Measurements from ENCODE around the gene PRKG1.
"Not testable (repeated sequence)": the region's sequence is repeated elsewhere in the genome, so short reads cannot be mapped to it uniquely, and the experiment has no call there.

The PRKG1 gene

DNA sequence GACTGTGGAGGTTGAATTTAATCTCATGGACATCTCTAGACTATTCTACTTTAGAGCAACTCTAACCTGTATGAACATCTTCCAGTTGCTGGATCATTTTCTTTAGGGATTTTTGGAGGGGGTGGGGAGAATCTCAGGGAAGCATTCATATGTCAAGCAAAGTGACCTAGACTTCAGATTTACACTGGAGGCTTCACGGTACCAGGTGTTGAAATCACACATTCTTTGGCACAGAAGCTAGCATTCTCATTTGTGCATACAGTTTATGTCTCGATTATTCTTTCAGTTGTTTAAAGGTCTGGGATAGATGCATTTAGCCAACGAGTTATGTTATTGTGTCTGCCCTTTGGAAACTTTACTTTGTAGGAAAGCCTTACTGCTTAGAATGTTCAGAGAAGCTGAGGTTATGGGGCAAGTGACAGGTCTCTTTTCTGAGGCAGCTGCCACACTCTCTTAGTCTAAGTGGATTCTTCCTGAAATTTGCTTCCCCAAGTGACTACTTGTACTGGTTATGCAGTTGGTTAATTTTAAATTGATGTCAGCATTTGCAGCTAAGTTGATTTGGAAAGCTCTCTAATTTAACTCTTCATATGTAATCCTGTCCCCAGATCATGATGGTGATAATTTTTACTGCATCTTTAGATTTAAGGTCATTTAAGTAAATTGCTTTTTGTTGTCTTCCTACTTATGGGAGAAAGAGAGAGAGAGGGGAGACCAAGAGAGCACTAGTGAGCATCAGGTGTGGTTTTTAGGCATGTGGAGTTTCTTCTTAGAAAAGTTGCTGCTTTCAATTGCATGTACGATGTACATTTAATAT is 153.8 kb downstream of the PRKG1 start:
- DNase-seq (ENCODE audit: low spot score): no peak

DNA sequence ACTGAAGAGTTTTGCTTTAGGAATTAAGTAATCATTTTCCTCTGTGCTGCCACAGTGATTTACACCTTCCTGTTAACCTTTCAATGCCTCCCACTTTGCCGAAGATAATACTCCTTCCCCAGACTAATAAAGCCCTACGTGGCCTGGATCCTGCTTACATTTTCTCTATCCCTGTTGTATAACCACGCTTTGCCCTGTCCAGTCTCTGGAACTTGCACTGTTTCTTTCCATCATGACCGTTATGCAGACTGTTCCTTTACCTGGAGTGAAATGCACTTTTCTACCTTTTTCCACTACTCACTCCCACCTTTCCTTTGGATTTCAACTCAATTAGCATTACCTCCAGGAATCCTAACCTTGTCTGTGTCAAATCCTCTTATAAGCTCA is 154.4 kb downstream of the PRKG1 start:
- DNase-seq (ENCODE audit: low spot score): no peak

- DNase-seq (ENCODE audit: low spot score): no peak
Observed at GRCh38 chr10:51230887-51231585, 156.7 kb downstream of the PRKG1 start.

DNA sequence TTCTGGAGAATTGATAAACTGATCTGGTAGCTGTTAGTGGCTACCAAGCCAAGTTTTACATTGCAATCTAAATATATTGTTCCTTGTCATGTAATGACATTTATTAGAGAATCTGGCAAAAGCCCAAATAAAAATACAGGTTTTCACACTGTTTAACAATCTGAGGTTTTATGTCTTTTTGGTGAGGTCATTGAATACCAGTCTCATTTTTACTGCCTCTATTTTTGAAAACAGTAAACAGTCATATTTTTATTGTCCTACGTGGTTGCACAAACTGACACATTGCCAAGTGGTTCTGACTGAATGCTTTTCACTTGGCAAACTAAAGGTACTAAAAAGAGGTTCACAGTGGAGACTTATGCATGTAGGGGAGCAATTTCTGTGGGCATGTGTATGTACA is 157.5 kb downstream of the PRKG1 start:
- no peak for DNase-seq (ENCODE audit: low spot score)

DNA sequence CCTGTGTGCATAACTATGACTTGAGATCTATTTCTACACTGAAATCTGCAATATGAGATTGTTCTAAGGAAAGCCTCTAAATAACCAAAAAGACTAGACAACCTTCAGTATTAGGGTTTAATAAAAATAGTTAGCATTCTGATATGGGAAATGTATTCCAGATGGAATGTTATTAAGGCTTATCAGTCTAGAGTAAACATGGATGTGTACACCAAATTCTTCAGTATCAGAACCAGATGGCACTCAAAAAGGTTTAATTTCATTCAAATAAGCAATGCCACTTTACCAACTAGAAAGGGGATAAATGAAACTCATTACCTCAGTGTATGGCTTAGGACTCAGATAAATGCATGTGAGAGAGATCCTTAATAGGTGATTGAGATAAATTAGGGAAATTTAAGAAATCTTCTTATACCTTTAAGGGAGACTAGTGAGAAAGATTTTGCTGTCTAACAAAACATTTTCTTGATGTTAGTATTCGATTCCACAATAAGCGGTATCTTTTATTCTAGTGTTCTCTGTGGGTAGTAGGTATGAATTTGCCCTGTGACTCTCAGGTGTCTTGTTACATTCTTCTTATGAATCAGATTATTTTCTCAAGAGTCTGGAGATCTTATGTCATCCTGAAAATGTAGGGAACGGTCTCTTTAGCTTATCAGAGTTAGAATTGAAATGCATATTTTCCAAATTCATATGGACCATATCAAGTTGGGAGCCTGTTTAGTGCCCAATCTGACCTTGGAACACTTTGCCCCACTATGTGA is 159.2 kb downstream of the PRKG1 start:
- DNase-seq (ENCODE audit: low spot score): no peak

DNA sequence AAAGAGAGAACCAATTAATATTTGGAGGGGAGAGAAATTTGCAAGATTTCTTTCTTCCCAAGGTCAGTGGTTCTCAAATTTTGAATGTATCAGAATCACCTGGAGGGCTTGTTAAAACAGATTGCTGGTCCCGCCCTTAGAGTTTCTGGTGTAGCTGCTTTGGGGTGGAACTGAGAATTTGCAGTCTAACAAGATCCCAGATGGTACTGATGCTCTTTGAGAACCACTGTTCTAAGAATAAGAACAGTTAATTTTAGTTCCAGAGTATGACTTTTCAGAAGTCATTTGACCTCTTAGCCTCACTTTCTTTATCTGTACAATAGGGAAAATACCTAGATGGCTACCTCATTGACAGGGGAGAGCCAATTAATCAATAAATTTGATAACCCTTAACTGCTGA is 161.6 kb downstream of the PRKG1 start:
- no peak for DNase-seq (ENCODE audit: low spot score)

GRCh38 chr10:51239006-51239405 is 164.7 kb downstream of the PRKG1 start:
- no peak for DNase-seq (ENCODE audit: low spot score)

- DNase-seq (ENCODE audit: low spot score): no peak
Observed at GRCh38 chr10:51241461-51241860, 167.2 kb downstream of the PRKG1 start.

DNA sequence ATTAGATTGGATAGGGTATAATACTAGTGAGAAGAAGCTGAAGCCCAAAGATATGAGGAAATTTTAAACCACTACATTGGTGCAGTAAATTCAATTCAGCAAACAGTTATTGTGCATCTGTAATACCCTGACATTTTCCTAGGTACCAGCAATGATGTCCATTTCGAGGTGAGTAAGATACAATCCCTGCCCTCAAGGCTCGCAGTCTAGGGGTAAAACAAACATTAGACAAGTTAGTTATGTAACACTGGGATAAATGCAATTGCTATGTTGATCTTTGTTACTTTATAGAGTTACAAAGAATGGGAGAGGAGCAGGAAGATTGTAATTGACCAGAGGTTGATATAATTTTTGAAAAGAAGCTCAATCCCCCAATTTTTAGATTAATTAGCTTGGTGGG is 168.1 kb downstream of the PRKG1 start:
- DNase-seq (ENCODE audit: low spot score): no peak

DNA sequence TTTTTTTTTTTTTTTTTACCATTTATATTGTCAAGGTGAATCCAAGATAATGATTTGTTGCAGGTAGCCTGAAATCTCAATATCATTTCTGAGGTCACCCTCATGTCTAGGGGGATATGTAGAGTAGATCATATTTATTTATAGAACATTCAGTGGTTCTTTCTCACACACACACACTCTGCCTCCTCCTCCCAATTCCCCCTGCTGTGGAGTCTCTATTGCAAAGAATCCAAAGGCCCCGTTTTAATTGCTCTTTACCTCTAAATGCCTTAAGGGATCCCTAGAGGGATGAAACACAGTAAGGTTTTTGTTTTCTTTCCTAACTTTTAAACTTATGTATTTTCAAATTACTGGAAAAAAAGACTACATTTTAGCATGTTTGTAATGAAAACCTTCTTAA is 170.0 kb downstream of the PRKG1 start:
- DNase-seq (ENCODE audit: low spot score): no peak

DNA sequence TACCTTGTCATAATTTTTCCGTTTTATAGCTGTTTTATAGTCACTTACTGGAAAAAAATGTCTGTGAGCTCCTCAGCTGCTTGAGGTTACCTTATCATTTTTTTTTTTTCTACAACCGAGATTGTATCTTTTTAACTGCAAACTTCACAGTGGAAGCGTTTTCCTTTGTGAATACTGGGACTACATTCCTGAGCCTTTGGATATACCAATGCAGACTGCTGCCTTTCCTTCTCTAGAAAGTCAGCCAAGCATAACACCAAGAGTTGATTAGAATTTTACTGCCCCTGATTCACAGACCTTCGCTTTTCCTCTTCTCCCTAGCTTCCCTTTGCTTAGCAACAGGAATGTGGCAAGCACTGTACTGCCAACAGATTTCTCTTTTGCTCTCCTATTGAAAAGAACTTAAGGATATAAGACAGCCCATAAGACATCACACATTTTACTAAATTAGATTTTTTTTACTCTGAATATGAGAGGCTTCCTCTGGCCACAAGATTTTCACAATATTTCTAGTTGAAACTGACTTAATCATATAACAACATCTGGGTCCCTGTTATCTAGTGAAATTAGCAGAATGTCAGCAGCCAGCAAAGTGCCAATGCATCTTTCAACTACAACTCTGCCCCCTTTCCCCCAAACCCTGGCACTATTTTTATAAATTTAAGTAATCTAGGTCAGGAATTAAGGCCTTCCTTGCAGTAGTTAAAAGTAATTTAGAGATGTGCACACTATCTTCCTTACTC is 170.6 kb downstream of the PRKG1 start:
- peak; percentile 11 for DNase-seq (ENCODE audit: low spot score)

- DNase-seq (ENCODE audit: low spot score): no peak
Observed at GRCh38 chr10:51246156-51246555, 171.9 kb downstream of the PRKG1 start.

DNA sequence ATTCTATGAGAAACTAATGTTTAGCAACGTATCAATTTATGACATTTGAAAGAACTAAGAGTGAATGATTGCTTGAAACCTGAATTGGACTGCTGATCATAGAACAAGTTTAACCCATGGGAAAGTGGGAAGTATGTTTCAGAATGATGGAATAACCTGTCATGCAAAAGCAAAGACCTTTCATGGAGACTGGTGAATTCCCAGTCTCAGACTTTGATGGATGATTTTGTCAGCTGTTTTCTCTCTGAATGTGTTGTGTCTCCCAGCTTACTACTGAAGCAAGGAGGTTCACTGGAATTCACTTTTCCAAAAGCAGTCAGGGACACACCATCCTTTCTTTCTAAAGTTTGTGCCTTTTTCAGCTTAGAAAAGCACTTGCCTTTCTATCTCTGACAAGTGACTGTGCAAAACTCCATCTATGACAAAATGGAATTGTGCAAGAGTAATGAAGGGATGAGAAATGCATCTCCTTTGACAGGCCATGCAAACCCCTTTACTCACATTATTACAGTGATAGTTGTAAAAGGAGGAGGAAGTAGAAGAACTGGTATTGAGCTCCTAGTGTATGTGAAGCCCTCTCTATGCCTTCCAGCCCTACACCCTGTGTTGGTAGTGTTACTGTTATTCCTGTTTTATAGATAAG is 176.1 kb downstream of the PRKG1 start:
- DNase-seq (ENCODE audit: low spot score): no peak

- DNase-seq (ENCODE audit: low spot score): no peak
Observed at GRCh38 chr10:51251110-51251509, 176.8 kb downstream of the PRKG1 start.

DNA sequence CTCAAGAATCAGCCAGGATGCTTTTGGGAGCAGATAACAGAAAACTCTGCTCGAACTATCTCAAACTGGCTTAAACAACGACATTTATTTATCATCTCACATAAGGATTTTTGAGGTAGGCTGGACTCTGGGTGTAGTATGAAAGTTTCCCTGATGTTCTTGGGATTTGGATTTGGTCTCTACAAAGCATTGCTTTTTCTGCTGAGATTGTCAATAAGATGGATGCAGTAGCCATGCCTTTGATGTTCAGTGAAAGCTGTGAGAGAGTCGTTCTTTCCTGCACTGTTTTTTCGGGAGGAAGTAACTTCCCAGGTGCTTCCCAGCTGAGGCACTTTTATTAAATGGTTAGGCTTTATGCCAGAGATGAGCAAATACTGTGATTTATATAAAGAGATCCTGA is 181.1 kb downstream of the PRKG1 start:
- no peak for DNase-seq (ENCODE audit: low spot score)

GRCh38 chr10:51257511-51258248 is 183.4 kb downstream of the PRKG1 start:
- DNase-seq (ENCODE audit: low spot score): no peak

DNA sequence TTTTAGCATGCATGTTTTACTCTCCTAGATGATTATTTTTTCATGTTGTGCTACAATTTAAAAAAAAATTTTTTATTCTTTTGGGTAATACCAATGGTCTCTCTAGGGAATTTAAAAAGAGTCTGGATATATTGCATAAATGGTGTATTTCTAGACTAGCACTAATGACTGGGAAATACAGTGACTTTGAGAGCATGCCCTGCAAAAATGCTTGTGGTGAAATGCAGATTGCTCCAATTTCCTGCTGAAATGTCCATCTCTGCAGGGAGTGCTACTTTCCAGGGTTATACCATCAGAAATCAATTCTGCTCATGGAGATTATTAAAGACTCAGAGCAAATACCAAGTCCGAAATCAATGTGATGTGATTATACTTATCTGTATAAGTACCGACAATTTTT is 186.1 kb downstream of the PRKG1 start:
- no peak for DNase-seq (ENCODE audit: low spot score)

DNA sequence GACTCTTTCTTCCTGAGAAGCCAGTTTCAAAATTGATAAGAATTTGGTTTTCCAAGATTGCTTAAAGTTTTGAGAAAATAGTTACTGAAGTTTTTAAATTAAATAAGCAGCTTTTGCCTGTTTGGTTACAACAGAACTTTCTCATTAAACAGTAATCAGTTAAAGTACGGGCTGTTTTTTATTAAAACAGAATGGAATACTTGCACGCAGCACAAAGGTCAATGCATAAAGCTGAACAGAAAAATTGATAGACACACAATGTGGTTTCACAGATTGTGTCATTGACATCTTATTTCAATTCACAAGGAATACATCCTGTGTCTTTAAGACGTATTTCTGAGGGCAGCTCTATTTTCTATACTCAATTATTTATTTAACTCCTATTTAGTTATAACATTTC is 192.2 kb downstream of the PRKG1 start:
- DNase-seq (ENCODE audit: low spot score): no peak

DNA sequence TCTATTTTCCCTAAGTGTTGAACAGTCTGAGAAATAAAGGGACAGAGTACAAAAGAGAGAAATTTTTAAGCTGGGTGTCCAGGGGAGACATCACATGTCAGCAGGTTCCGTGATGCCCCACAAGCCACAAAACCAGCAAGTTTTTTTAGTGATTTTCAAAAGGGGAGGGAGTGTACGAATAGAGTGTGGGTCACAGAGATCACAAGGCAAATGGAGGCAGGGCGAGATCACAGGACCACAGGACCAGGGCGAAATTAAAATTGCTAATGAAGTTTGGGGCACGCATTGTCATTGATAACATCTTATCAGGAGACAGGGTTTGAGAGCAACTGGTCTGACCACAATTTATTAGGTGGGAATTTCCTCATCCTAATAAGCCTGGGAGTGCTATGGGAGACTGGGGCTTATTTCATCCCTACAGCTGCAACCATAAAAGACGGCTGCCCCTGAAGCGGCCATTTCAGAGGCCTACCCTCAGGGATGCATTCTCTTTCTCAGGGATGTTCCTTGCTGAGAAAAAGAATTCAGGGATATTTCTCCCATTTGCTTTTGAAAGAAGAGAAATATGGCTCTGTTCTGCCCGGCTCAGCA is 193.8 kb downstream of the PRKG1 start:
- DNase-seq (ENCODE audit: low spot score): not testable (repeated sequence)

DNA sequence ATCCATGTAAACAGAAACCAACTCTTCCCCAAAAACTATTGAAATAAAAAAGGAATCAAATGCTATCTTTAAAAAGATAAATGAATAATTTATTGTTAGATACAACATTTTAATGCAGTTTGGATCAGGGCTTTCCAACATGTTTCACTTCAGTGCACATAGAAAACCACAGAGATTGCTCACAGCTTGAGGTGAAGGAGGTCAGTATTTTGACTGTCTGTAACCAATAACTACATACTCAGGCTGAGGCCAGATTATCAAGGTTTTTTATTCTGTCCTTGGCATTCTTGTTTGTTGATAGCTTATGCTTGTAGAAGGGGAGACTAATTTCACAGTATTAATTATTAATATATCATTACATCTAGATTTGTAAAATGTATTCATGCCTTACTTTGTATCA is 195.5 kb downstream of the PRKG1 start:
- no peak for DNase-seq (ENCODE audit: low spot score)

Data from putamen (tissue), 1 donor.